Effector memory CD4-positive, alpha-beta T cell (primary cell): ENCODE results near the gene MALRD1.
"Not testable (repeated sequence)": the region's sequence is repeated elsewhere in the genome, so short reads cannot be mapped to it uniquely, and the experiment has no call there.

Experiments
- DNase-seq, 3 donors: peaks; one replicate each; pipeline ENCODE4 v3.0.0-alpha.2; 2020
- H3K27ac ChIP-seq: 2 replicates; pipeline ENCODE4 v1.7.0; 2013; ENCODE audit warnings: mild to moderate bottlenecking, low read length, moderate library complexity; ENCODE audit not compliant: insufficient read depth, poor library complexity, severe bottlenecking
- H3K27me3 ChIP-seq: replicated peaks from 2 replicates; pipeline ENCODE4 v1.7.0; 2013; ENCODE audit warnings: mild to moderate bottlenecking, low read length; ENCODE audit not compliant: insufficient read depth, control insufficient read depth, poor library complexity, severe bottlenecking
- H3K36me3 ChIP-seq: 2 replicates; pipeline ENCODE4 v1.7.0; 2013; ENCODE audit warnings: mild to moderate bottlenecking, low read length, moderate library complexity; ENCODE audit not compliant: control insufficient read depth, insufficient read depth
- H3K4me1 ChIP-seq: 2 replicates; pipeline ENCODE4 v1.7.0; 2013; ENCODE audit warnings: low read length, mild to moderate bottlenecking; ENCODE audit not compliant: control insufficient read depth, insufficient read depth, poor library complexity, severe bottlenecking
- H3K4me3 ChIP-seq: 2 replicates; pipeline ENCODE4 v1.7.0; 2013; ENCODE audit warnings: low read length, low read depth, mild to moderate bottlenecking; ENCODE audit not compliant: insufficient read depth, poor library complexity, severe bottlenecking
- H3K9me3 ChIP-seq: 2 replicates; pipeline ENCODE4 v1.7.0; 2013; ENCODE audit warnings: mild to moderate bottlenecking, low read length, moderate library complexity; ENCODE audit not compliant: control insufficient read depth

MALRD1 gene

DNA sequence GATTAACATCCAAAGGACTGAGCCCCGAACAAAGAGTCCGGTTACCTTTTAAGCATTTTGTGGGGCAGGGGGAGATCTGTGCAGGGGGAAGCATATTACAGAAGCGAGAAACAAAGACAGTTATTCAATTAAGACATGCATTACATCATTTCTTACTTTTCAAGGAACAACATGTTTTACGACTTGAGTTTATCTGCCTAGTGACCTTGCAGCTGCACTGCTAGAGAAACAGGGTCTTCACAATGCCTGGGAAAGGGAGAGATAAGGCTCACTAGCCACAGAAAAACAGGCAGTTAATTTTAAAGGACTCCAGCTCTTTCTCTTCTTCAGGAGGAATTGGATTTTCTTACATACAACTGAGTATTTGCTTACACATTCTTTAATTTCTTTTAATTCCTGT is 693.5 kb downstream of the MALRD1 start:
- H3K27me3 ChIP-seq, H3K4me3 ChIP-seq, H3K36me3 ChIP-seq, H3K9me3 ChIP-seq, H3K27ac ChIP-seq, H3K4me1 ChIP-seq, DNase-seq: not testable (repeated sequence)

DNA sequence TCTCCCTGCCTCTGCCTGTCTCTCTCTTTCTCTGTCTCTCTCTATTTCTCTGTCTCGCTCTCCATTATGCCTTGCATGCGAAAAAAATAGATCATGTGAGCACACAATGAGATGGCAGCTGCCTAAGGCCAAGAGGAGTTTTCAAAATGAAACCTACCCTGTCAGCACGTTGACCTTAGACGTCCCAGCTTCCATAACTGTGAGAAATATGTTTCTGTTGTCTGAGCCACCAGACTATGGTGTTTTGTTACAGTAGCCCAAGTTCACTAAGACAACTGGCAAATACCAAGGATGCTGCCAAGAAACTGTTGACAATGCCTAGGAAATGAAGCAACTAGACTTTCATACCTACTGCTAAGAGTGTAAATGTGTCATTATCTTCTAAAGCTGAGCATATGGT is 697.1 kb downstream of the MALRD1 start:
- H3K4me3 ChIP-seq = no peak overlapping the region
- no peaks in the 10 kb centered on the region for H3K4me1 ChIP-seq
- no peaks in the 10 kb centered on the region for H3K27me3 ChIP-seq
- H3K27ac ChIP-seq = no peak overlapping the region
- H3K9me3 ChIP-seq = no peaks in the 10 kb centered on the region
- DNase-seq = no peak
- no peaks in the 10 kb centered on the region for H3K36me3 ChIP-seq

DNA sequence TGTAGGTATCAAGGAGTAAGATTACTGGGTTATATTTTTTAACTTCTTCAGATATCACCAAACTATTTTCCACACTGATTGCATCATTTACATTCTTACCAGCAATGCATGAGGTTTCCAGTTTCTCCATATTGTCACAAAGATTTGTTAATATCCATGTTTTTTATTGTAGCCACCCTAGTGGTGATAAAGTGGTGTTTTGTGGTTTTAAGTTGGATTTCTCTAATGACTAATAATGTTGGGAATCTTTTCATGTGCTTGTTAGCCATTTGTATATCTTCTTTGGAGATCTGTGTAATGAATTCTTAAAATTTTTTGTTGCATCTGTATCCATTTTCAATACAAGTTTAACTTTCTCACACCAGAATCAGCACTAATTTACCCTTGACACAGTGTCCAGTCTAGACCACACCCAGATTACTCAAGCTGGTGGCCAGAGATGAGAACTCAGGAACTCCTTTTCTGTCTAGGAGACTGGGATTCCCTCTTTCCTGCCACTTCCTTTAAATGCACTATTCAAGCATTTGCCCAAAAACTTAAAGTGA is 700.7 kb downstream of the MALRD1 start:
- no peaks in the 10 kb centered on the region for H3K4me1 ChIP-seq
- no peaks in the 10 kb centered on the region for H3K36me3 ChIP-seq
- no peak overlapping the region for H3K27ac ChIP-seq
- no peak overlapping the region for H3K4me3 ChIP-seq
- DNase-seq = no peak
- no peaks in the 10 kb centered on the region for H3K27me3 ChIP-seq
- no peaks in the 10 kb centered on the region for H3K9me3 ChIP-seq

DNA sequence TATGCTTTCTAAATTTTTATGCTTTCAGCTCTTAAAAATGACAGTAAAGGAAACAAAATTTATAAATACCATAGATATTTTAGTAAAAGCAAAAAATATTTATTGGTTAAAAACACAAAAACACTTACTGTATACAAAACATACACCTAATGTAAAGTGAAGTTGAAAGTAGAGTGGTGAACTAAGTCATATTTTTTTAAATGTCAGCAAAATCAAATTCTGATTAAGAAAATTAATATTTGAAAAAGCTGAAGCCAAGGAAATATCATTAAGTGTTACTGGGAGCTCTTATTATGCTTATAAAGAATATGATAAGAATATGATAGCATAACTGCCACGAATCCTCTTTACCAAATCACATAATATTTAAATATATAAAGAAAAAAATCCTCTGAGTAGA is 702.4 kb downstream of the MALRD1 start:
- DNase-seq = no peak
- no peaks in the 10 kb centered on the region for H3K27me3 ChIP-seq
- no peaks in the 10 kb centered on the region for H3K9me3 ChIP-seq
- no peak overlapping the region for H3K27ac ChIP-seq
- H3K36me3 ChIP-seq = no peaks in the 10 kb centered on the region
- no peaks in the 10 kb centered on the region for H3K4me1 ChIP-seq
- H3K4me3 ChIP-seq = no peak overlapping the region

DNA sequence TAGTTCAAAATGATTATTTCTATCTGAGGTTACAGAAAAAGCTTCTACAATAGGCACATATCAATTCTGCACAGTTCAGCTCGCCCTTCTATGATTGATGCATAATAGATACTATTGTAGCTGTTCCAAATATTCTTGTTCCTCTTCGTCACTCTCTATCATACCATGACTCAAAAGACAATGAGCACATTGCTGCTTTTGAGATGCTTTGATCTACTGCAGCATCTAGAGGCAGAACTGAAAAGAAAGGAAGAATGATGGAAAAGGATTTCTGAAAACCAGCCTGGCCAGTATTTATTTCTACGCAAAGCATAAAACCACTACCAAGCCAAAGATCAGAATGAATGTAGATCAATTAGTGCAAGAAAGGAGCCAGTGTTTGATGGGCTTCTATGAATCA is 708.3 kb downstream of the MALRD1 start:
- no peak for DNase-seq
- Histone ChIP-seq H3K4me1 (no peaks in the 10 kb centered on the region), H3K4me3 (no peak overlapping the region), H3K27ac (no peak overlapping the region), H3K36me3 (no peaks in the 10 kb centered on the region), H3K9me3 (no peaks in the 10 kb centered on the region), H3K27me3 (no peaks in the 10 kb centered on the region)

DNA sequence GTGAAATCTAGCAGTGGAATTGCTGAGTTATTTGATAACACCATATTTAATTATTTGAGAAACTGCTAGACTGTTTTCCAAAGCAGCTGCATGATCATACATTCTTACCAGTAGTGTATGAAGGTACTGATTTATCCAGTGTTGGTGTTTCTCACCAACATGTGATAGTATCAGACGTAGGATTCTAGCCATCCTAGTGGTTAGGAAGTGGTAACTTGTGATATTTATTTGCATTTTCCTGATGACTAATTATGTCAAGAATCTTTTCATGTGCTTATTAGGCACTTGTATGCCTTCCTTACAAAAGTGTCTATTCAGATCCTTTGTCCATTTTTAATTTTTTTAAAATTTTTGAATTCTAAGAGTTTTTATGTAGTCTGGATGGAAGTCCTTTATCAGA is 713.4 kb downstream of the MALRD1 start:
- H3K4me3 ChIP-seq = no peak overlapping the region
- H3K27me3 ChIP-seq = no peaks in the 10 kb centered on the region
- no peaks in the 10 kb centered on the region for H3K4me1 ChIP-seq
- DNase-seq = no peak
- H3K27ac ChIP-seq = no peak overlapping the region
- H3K9me3 ChIP-seq = no peaks in the 10 kb centered on the region
- no peaks in the 10 kb centered on the region for H3K36me3 ChIP-seq

DNA sequence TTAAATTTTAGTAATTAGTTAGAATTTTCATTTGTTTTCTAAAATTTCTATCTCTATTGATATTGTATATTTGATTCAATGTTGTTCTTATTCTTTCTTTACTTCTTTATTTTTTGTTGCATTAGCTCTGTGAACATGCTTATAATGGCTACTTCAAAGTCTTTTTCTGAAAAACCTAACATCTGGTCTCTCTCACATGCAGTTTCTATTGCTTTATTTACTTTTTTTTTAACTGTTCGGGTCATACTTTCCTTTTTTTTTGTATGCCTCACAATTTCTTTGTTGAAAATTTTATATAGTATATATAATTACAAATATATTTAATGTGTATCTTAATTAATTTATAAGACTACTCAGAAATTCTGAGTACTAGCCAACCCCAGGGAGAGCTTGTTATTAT is 715.5 kb downstream of the MALRD1 start:
- H3K4me3 ChIP-seq = no peak overlapping the region
- no peaks in the 10 kb centered on the region for H3K27me3 ChIP-seq
- H3K36me3 ChIP-seq = no peaks in the 10 kb centered on the region
- H3K9me3 ChIP-seq = no peaks in the 10 kb centered on the region
- no peak overlapping the region for H3K27ac ChIP-seq
- no peaks in the 10 kb centered on the region for H3K4me1 ChIP-seq
- no peak for DNase-seq

DNA sequence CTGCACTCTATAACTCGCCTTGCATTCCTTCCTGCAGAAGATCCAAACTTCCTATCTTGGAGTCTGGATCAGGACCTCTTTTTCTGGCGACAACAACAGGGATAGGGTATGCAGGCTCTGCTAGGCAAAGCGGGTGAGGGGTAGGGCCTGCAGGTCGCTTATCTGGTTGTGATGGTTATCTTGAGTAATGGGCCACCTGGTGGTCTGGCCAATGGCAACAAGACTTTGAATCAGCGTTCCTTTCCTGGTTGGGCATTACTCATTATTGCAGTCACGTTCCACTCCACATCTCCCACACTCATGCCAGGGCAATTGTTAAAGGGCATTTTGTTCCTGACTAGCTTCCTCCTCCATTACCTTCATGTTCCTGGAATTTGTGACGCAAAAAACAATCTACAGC is 719.3 kb downstream of the MALRD1 start:
- H3K27ac ChIP-seq = no peak overlapping the region
- no peak overlapping the region for H3K4me3 ChIP-seq
- no peaks in the 10 kb centered on the region for H3K36me3 ChIP-seq
- H3K9me3 ChIP-seq = no peaks in the 10 kb centered on the region
- H3K27me3 ChIP-seq = no peaks in the 10 kb centered on the region
- no peak for DNase-seq
- H3K4me1 ChIP-seq = no peaks in the 10 kb centered on the region

DNA sequence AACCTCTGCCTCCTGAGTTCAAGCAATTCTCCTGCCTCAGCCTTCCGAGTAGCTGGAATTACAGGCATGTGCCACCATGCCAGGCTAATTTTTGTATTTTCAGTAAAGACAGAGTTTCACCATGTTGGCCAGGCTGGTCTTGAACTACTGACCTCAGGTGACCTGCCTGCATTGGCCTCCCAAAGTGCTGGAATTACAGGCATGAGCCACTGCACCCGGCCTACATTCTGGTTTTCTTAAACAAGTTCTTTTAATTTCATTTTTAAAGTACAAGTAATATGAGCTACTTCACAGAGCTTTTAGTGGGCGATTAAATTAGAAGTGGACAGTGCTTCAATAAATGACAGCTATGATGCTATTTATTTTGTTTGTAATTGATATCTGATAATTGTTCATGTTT is 721.2 kb downstream of the MALRD1 start:
- H3K27ac ChIP-seq, DNase-seq, H3K27me3 ChIP-seq, H3K4me3 ChIP-seq, H3K36me3 ChIP-seq, H3K9me3 ChIP-seq, H3K4me1 ChIP-seq: not testable (repeated sequence)

DNA sequence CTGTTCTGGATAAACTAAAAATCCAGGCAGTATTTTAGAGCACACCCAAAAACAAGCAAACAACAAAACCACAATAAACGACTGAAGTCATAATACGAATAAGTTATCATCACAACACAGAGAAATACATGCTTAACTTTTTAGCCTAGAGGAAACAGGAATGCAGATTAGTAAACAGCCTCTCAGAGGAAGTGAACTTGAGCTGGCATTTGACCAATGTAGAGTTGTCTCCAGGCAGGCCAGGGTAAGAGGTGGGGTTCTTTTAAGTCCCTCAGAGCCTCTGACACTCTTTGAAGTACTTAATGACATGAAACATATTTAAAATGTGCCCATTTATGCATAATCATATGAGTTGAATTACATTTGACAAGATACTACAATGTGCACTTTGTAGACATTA is 724.4 kb downstream of the MALRD1 start:
- Histone ChIP-seq H3K36me3 (no peaks in the 10 kb centered on the region), H3K4me1 (no peaks in the 10 kb centered on the region), H3K27ac (no peak overlapping the region), H3K4me3 (no peak overlapping the region), H3K9me3 (no peaks in the 10 kb centered on the region), H3K27me3 (no peaks in the 10 kb centered on the region)
- no peak for DNase-seq

DNA sequence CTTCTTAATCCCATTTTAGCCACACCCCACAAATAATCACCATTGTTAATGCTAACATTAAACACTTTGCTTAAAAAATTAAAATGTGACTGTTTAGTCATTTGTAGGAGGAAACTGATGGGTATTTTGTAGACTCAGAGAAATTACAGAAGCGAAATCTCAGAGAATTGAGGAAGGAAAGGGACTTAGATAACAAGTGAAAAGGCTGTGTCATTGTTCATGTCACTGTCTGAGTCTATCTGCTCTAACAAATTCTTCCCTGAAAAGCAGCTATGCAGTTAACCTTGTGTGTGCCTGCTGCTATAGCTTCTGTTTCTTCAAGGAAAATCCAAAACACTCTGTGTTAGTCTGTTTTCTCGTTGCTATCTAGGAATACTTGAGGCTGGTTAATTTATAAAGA is 726.7 kb downstream of the MALRD1 start:
- H3K4me3 ChIP-seq = no peak overlapping the region
- DNase-seq = no peak
- H3K27ac ChIP-seq = no peak overlapping the region
- H3K36me3 ChIP-seq = no peaks in the 10 kb centered on the region
- no peaks in the 10 kb centered on the region for H3K9me3 ChIP-seq
- H3K27me3 ChIP-seq = no peaks in the 10 kb centered on the region
- H3K4me1 ChIP-seq = no peaks in the 10 kb centered on the region
